LNCAP (cell line): ENCODE results near the gene AGTRAP.

Experiments
- TF ChIP-seq, protein P1 (sequence below): fragments of 450-650 bp; IDR thresholded peaks from 2 replicates; pipeline ENCODE4 v1.5.1; 2017; ENCODE audit warnings: mild to moderate bottlenecking

The AGTRAP gene

GRCh38 chr1:11784256-11784992 lies 48.5 kb downstream of the AGTRAP start:
- TF ChIP-seq, protein P1, sequence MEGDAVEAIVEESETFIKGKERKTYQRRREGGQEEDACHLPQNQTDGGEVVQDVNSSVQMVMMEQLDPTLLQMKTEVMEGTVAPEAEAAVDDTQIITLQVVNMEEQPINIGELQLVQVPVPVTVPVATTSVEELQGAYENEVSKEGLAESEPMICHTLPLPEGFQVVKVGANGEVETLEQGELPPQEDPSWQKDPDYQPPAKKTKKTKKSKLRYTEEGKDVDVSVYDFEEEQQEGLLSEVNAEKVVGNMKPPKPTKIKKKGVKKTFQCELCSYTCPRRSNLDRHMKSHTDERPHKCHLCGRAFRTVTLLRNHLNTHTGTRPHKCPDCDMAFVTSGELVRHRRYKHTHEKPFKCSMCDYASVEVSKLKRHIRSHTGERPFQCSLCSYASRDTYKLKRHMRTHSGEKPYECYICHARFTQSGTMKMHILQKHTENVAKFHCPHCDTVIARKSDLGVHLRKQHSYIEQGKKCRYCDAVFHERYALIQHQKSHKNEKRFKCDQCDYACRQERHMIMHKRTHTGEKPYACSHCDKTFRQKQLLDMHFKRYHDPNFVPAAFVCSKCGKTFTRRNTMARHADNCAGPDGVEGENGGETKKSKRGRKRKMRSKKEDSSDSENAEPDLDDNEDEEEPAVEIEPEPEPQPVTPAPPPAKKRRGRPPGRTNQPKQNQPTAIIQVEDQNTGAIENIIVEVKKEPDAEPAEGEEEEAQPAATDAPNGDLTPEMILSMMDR = no peak

DNA sequence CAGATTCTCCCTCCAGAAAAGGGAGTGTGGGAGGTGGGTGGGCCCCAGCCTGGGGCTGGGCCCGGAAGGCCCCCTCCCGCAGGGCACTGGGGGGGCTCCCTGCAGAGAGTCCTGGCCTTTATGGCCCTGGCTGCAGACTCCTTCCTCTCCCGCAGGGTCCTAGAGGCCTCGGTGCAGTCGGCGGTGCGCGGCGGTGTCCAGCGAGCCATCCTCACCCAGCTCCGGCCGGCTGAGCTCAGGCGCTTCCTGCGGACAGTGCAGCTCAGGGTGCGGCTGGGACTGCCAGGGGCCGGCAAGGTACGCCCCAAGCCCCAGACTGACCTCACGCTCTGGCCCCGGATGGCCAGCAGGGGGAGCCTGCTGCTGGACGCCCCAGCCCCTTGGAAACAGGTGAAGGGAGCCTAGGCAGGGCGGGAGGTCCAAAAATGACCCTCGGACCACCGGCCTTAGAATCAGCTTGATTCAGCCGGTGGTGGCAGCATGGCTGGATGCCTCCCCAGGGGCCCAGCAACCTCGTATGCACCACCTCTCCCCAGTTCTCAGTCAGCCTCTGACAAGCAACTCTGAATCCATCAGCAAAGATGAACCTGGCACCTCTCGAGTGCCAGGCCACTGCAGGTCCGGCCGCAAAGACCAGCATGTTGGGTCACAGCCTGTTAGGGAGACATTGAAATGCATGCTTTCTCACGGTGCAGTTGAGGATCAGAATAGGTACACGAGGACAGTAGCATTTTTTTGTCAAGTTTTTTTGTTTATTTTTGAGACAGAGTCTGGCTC lies 49.2 kb downstream of the AGTRAP start:
- TF ChIP-seq, protein P1 = peak; percentile 97

DNA sequence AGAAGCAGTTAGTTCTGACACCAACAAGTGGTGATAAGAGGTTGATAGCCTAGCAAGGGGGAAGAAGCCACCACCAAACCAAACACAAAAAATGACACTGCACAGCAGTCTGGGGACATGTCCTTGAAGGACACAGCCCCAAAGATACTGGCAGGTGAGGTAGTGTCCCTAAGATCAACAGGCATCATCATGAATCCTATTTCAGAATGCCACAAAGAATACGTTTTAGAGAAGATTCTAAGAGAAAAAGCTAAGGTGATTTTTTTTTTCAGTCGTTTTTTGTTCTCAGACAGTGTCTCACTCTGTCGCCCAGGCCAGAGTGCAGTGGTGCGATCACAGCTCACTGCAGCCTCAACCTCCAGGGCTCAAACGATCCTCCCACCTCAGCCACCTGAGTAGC lies 50.2 kb downstream of the AGTRAP start:
- TF ChIP-seq, protein P1 = no peak

- TF ChIP-seq, protein P1 = no peak
Observed at GRCh38 chr1:11787251-11787803, 51.4 kb downstream of the AGTRAP start.

DNA sequence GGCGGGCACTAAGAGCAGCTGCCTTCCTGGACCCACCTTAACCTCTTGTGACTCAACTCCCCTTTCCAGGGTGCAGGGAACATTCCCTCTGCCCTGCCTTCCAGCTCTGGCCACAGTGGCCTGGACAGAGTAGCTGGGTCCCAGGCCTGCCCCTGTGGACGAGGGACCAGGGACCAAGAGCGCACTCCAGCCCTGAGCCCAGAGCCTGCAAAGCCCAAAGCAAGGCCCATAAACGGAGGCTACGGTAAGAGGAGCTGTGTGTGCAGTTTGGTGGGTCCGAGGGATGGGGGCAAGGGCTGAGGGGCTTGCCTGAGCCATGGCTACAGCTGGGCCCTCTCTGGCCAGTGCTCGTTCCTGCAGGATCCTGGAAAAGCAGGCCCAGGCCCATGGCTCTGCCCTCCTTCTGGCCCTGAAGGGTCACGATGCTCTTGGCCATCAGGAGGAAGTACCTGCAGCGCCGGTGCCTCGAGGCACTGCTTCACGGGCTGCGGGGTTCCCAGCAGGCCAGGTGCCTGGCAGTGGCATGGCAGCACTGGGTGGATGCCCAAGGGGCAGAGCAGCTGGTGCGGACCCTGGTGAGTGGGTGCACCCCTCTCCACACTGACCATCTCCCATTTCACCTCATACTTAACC lies 52.0 kb downstream of the AGTRAP start:
- TF ChIP-seq, protein P1 = no peak

- TF ChIP-seq, protein P1 = no peak
Observed at GRCh38 chr1:11788549-11789053, 52.7 kb downstream of the AGTRAP start.
